Measurements from ENCODE around the gene MMP28. TPM values are rescaled to one million over a fixed set of nuclear protein-coding genes. Genes with fewer than 3 reads are reported as not detected.

MMP28 gene
- total RNA-seq, 1 donor from 2014 or later = 10.6 TPM

DNA sequence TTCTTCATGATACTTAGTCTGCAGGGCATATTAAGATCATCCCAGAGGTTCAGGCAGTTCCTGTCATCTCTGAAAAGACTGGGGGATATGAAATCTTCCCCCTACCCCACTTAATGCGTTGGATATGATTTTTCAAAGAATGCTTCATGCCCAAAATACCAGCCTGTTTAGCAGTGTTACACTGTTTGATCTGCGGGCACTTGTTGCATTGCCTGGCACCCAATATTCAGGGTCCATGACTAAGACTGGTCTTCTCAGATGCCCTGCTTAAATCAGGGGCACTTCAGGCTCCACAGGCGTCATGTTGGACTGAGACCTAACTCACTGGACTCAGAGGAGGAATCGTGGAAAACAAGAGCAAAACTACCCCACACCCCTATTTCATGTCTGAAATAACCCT, 70.4 kb downstream of the MMP28 start:
- no peaks in the 10 kb centered on the region for H3K9me3 Mint-ChIP-seq (ENCODE audit: unreplicated experiment)
- H3K36me3 Mint-ChIP-seq (ENCODE audit: low read depth, unreplicated experiment) = peaks cover 24% of the 10 kb centered on the region
- H3K27ac Mint-ChIP-seq (ENCODE audit: unreplicated experiment) = no peak overlapping the region
- H3K27me3 Mint-ChIP-seq (ENCODE audit: unreplicated experiment) = no peaks in the 10 kb centered on the region
- no peak for DNase-seq (ENCODE audit: low spot score)
- H3K4me1 Mint-ChIP-seq (ENCODE audit: unreplicated experiment) = peaks cover 6% of the 10 kb centered on the region
- H3K4me3 Mint-ChIP-seq (ENCODE audit: unreplicated experiment) = no peak overlapping the region
- TF ChIP-seq, protein P1, sequence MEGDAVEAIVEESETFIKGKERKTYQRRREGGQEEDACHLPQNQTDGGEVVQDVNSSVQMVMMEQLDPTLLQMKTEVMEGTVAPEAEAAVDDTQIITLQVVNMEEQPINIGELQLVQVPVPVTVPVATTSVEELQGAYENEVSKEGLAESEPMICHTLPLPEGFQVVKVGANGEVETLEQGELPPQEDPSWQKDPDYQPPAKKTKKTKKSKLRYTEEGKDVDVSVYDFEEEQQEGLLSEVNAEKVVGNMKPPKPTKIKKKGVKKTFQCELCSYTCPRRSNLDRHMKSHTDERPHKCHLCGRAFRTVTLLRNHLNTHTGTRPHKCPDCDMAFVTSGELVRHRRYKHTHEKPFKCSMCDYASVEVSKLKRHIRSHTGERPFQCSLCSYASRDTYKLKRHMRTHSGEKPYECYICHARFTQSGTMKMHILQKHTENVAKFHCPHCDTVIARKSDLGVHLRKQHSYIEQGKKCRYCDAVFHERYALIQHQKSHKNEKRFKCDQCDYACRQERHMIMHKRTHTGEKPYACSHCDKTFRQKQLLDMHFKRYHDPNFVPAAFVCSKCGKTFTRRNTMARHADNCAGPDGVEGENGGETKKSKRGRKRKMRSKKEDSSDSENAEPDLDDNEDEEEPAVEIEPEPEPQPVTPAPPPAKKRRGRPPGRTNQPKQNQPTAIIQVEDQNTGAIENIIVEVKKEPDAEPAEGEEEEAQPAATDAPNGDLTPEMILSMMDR (IDR thresholded peaks at IDR 0.05; ENCODE audit: unreplicated experiment) = no peak

DNA sequence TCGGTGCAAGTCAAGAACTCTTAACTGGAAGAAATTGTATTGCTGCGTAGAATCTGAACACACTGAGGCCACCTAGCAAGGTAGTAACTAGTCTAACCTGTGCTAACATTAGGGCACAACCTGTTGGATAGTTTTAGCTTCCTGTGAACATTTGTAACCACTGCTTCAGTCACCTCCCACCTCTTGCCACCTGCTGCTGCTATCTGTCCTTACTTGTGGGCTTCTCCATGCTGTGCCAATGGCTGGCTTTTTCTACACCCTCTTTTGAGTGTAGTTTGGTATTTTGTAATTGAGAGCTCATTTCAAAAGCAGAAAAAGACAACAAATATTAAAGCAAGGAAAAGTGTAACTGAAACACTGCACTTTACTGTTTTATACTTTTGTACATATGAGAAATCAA, 71.7 kb downstream of the MMP28 start:
- TF ChIP-seq, protein P1 (IDR thresholded peaks at IDR 0.05; ENCODE audit: unreplicated experiment) = no peak
- Mint-ChIP-seq H3K36me3 (ENCODE audit: low read depth, unreplicated experiment) (peaks cover 28% of the 10 kb centered on the region), H3K27ac (ENCODE audit: unreplicated experiment) (no peak overlapping the region), H3K4me1 (ENCODE audit: unreplicated experiment) (peaks cover 6% of the 10 kb centered on the region), H3K9me3 (ENCODE audit: unreplicated experiment) (no peaks in the 10 kb centered on the region), H3K27me3 (ENCODE audit: unreplicated experiment) (no peaks in the 10 kb centered on the region), H3K4me3 (ENCODE audit: unreplicated experiment) (no peak overlapping the region)
- DNase-seq (ENCODE audit: low spot score) = no peak

DNA sequence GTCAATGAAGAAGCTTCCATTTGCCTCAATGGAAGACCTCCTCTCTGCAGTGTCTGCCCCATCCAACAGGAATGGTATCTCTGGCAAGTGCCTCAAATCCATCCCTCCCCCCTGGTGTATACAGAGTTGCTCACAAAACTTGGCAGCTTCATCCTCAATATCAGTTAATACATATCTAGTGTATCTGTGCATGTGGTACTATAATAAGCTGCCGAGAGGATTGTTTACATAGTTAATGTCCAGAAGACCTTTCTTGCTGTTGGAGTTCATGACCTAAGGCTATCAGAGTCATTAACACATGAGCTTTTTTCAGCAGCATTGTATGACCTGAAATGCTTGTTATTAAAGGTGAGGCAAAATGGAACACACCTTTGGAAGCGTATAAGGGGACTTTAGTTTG, 78.0 kb downstream of the MMP28 start:
- H3K9me3 Mint-ChIP-seq (ENCODE audit: unreplicated experiment) = no peaks in the 10 kb centered on the region
- H3K36me3 Mint-ChIP-seq (ENCODE audit: low read depth, unreplicated experiment) = peaks cover 9% of the 10 kb centered on the region
- TF ChIP-seq, protein P1 (IDR thresholded peaks at IDR 0.05; ENCODE audit: unreplicated experiment) = no peak
- no peaks in the 10 kb centered on the region for H3K27me3 Mint-ChIP-seq (ENCODE audit: unreplicated experiment)
- no peak for DNase-seq (ENCODE audit: low spot score)
- no peak overlapping the region for H3K4me3 Mint-ChIP-seq (ENCODE audit: unreplicated experiment)
- peaks cover 6% of the 10 kb centered on the region for H3K4me1 Mint-ChIP-seq (ENCODE audit: unreplicated experiment)
- H3K27ac Mint-ChIP-seq (ENCODE audit: unreplicated experiment) = no peak overlapping the region

DNA sequence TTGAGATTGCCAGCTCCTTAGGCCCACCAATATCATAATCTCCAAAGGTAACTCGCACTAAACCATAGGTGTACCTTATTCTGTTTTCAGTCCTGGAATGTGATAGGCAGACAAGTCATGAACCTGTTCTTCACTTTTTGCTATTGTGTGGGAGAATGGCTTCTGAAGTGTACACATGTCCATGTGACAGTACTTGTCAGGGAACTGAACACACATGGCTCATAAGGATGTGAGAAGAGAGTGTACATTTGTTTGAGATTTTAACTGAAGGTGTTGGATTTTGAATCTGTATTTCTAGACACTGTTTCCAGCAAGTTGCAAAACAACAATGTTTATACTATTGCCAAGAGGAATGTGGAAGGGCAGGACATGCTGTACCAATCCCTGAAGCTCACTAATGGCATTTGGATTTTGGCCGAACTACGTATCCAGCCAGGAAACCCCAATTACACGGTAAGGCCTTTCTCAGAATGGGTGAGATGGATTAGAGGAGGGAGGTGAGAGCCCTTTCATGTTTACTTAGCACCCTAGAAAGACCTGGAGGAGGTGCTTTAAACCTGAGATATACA, 78.5 kb downstream of the MMP28 start:
- TF ChIP-seq, protein P1 (IDR thresholded peaks at IDR 0.05; ENCODE audit: unreplicated experiment) = no peak
- H3K27ac Mint-ChIP-seq (ENCODE audit: unreplicated experiment) = no peak overlapping the region
- no peak for DNase-seq (ENCODE audit: low spot score)
- peaks cover 6% of the 10 kb centered on the region for H3K4me1 Mint-ChIP-seq (ENCODE audit: unreplicated experiment)
- H3K9me3 Mint-ChIP-seq (ENCODE audit: unreplicated experiment) = no peaks in the 10 kb centered on the region
- H3K27me3 Mint-ChIP-seq (ENCODE audit: unreplicated experiment) = no peaks in the 10 kb centered on the region
- no peak overlapping the region for H3K4me3 Mint-ChIP-seq (ENCODE audit: unreplicated experiment)
- peaks cover 9% of the 10 kb centered on the region for H3K36me3 Mint-ChIP-seq (ENCODE audit: low read depth, unreplicated experiment)

DNA sequence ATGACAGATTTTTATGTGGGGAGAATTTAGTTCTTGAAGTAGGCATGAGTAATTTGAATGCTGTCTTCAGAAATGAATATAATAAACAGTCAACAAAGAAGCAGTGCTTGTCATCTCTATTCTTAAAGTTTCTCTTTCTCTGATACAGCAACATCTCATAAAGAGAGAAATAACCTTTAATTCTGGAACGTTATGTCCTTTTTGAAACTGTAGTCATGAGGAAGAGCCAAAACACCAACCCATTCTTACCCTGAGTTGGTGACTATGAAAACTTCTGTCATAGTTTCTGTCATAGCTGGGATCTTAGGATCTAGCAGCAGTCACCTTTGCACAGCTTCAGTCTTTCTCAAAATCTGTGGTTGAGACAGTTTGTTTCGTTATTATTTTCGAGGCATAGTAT, 79.3 kb downstream of the MMP28 start:
- no peak for DNase-seq (ENCODE audit: low spot score)
- no peak overlapping the region for H3K27ac Mint-ChIP-seq (ENCODE audit: unreplicated experiment)
- H3K27me3 Mint-ChIP-seq (ENCODE audit: unreplicated experiment) = peaks cover under 1% of the 10 kb centered on the region
- TF ChIP-seq, protein P1 (IDR thresholded peaks at IDR 0.05; ENCODE audit: unreplicated experiment) = no peak
- H3K36me3 Mint-ChIP-seq (ENCODE audit: low read depth, unreplicated experiment) = peaks cover 10% of the 10 kb centered on the region
- H3K9me3 Mint-ChIP-seq (ENCODE audit: unreplicated experiment) = no peaks in the 10 kb centered on the region
- H3K4me3 Mint-ChIP-seq (ENCODE audit: unreplicated experiment) = no peak overlapping the region
- peaks cover 6% of the 10 kb centered on the region for H3K4me1 Mint-ChIP-seq (ENCODE audit: unreplicated experiment)

Other genes starting within 250 kb of the MMP28 start
- gene SLFN14, start 234.8 kb downstream of the MMP28 start, total RNA-seq (ENCODE audit: unreplicated experiment) = 0.95 TPM
- 4.4 TPM for gene PEX12, start 217.1 kb downstream of the MMP28 start, total RNA-seq (ENCODE audit: unreplicated experiment)
- gene AP2B1, start 208.3 kb downstream of the MMP28 start, total RNA-seq (ENCODE audit: unreplicated experiment) = 330 TPM
- 1.7 TPM for gene RASL10B, start 64.0 kb downstream of the MMP28 start, total RNA-seq (ENCODE audit: unreplicated experiment)
- 0.10 TPM for gene GAS2L2, start 42.4 kb downstream of the MMP28 start, total RNA-seq (ENCODE audit: unreplicated experiment)
- gene C17orf50, start 34.8 kb downstream of the MMP28 start, total RNA-seq (ENCODE audit: unreplicated experiment) = 0.90 TPM
- gene TAF15, start 13.8 kb upstream of the MMP28 start, total RNA-seq (ENCODE audit: unreplicated experiment) = 188 TPM
- gene HEATR9, start 73.2 kb upstream of the MMP28 start, total RNA-seq (ENCODE audit: unreplicated experiment) = not detected
- gene CCL5, start 84.7 kb upstream of the MMP28 start, total RNA-seq (ENCODE audit: unreplicated experiment) = not detected
- gene RDM1, start 135.1 kb upstream of the MMP28 start, total RNA-seq (ENCODE audit: unreplicated experiment) = 0.67 TPM
- gene LYZL6, start 148.1 kb upstream of the MMP28 start, total RNA-seq (ENCODE audit: unreplicated experiment) = not detected
- not detected for gene CCL16, start 185.9 kb upstream of the MMP28 start, total RNA-seq (ENCODE audit: unreplicated experiment)
- not detected for gene CCL14, start 191.1 kb upstream of the MMP28 start, total RNA-seq (ENCODE audit: unreplicated experiment)
- gene CCL15, start 205.9 kb upstream of the MMP28 start, total RNA-seq (ENCODE audit: unreplicated experiment) = not detected
- gene CCL23, start 222.3 kb upstream of the MMP28 start, total RNA-seq (ENCODE audit: unreplicated experiment) = not detected